HG03025 (cell line): Measurements from ENCODE around the gene TCF12.
"Not testable (repeated sequence)": the region's sequence is repeated elsewhere in the genome, so short reads cannot be mapped to it uniquely, and the experiment has no call there.

Experiments used
- ATAC-seq: cut with Tn5 transposase; IDR thresholded peaks from one replicate; pipeline ENCODE4 v1.9.1; 2021; ENCODE audit warnings: mild to moderate bottlenecking, moderate library complexity; ENCODE audit not compliant: unreplicated experiment, low FRiP score

TCF12 gene

DNA sequence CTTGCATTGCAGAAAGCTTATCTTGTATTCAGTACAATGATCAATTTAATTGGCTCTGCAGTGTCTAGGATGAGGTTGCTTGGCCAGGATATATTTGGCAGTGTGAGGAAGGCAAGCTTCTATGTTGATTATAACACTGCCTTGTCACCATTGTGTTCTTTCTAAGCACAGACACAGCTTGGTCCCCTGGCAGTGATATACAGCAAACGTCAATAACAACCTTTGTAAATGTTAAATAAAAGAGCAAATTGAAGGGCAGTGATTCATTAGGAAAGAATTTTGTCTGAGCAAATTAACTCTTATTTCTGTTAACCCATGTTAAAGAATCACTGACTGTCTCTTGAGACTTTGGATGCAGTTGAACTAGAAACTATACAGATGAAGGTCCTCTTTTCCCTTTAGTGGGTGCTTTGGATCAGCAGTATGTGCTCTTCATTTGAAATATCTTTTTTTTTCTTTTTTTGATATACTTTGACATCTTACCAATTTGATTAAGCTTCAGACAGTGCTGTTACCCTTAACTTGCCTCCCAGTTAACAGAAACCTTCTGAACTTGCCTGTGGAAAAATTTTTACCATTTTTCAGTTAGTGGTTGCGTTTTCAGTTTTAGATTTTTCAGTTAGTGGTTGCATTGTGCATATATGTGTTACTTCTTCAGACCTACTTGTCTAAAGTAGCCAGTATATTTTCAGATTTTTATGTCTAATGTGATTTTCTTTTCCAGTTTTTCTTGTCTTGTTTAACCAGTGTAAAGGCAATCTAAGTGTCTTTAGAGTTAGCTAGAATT is 199.8 kb downstream of the TCF12 start:
- ATAC-seq: no peak

GRCh38 chr15:57122080-57122840 is 203.8 kb downstream of the TCF12 start:
- ATAC-seq: no peak

GRCh38 chr15:57124036-57124435 is 205.6 kb downstream of the TCF12 start:
- ATAC-seq: no peak

DNA sequence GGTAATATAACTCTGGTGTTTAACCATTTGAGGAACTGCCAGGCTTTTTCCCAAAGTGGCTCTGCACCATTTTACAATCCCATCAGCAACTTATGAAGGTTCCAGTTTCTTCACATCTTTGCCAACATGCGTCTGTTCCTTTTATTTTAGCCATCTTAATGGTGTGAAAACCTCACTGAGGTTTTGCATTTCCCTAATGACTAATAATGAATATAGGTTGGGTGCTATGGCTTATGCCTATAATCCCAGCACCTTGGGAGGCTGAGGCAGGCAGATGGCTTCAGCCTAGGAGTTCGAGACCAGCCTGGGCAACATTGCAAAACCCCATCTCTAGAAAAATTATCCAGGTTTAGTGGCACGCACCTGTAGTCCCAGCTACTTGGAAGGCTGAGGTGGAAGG is 210.6 kb downstream of the TCF12 start:
- ATAC-seq: no peak

- no peak for ATAC-seq
Measured at GRCh38 chr15:57130956-57131355, 212.5 kb downstream of the TCF12 start.

DNA sequence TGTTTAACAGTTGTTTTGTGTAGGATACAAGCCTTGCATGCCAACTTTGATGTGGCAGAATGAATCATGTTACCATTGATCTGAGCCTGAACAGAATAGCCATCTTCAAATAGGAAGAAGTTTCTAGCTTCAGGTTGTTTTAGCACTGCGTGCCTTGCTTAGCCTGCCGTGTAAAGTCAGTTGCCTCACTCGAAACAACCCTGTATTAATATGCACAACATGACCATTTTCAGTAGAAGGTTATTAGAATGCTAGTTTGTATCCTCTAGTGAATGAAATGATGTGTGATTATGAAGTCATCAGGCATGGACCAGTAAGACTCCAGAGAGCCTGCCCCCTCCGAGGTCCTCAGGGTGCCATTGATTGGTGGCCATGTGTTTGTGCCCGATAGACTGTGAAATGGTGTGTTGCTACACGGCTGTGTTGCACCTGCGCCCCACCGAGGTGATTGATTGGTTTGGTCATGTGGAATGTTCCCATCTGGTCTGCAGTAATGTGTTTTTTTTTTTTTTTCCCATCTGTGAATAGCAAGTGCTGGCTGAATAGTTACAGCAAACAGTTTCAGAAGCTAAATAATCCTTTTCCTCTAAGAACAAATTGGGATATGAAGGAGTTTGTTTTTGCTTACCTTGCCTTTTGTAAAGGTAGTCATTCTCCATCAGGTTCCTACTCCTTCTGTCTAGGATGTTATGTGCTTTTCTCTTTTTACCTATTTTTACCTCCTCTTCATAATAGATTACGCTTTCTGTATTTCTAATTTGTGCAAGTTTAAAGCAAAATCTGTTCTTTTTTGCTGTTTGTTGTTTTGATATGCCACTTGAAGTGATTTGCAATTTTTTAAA is 214.9 kb downstream of the TCF12 start:
- no peak for ATAC-seq

DNA sequence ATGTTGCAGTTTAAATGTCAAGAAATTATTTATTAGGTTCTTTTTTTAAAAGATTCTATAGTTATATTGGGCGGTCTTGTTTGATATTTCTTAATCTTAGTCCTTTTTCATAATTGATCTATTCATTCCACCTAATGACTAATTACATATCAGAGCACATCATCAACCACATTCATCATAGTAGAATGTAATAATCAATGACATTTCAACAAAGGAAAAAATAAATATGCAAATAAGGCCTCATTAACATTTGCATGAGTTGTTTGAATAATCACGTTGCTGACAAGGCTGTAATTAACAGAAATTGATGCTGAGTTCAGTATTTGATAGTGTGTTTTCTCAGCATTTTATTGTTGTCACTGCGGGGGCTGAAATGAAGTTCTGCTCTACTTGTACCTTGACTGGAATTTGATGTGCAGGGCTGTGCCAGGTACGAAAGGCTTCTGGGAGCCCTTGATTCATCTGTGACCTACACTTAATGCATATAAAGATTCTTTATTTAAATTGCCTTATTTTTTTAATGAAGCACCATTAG is 215.7 kb downstream of the TCF12 start:
- no peak for ATAC-seq

DNA sequence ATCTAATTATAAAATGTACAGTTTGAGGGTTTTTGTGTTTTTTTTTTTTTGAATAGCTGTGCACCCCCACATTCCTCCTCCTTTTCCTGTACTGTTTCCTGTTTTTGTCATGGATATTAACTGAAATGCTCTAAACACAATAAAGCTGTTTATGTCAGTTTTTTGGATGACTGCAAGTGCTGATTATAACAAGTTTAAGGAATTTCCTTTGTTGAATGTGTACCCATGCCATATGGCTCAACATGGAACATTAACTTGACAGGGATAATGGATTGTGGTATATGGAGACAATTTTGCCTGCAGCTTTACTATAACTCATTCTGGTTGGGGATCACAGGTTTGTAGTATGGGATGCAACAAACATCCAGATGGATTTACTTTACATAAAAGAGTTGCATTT is 216.4 kb downstream of the TCF12 start:
- no peak for ATAC-seq

GRCh38 chr15:57135800-57136199 is 217.4 kb downstream of the TCF12 start:
- no peak for ATAC-seq

- ATAC-seq: no peak
Measured at GRCh38 chr15:57138349-57138788, 219.9 kb downstream of the TCF12 start.

GRCh38 chr15:57143511-57144078 is 225.2 kb downstream of the TCF12 start:
- no peak for ATAC-seq

DNA sequence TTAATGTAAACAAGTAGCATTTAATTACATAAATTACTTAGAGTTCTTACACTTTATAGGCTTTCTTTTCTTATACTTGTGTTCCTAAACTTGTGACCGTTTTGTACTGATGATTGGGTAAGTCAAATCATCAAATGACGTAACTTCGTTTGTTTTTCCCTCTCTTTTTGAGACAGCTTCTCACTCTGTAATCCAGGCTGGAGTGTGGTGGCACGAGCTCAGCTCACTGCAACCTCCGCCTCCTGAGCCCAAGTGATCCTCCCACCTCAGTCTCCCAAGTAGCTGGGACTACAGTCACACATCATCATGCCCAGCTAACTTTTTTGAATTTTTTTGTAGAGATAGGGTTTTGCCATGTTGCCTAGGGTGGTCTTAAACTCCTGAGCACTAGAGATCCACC is 226.0 kb downstream of the TCF12 start:
- no peak for ATAC-seq

DNA sequence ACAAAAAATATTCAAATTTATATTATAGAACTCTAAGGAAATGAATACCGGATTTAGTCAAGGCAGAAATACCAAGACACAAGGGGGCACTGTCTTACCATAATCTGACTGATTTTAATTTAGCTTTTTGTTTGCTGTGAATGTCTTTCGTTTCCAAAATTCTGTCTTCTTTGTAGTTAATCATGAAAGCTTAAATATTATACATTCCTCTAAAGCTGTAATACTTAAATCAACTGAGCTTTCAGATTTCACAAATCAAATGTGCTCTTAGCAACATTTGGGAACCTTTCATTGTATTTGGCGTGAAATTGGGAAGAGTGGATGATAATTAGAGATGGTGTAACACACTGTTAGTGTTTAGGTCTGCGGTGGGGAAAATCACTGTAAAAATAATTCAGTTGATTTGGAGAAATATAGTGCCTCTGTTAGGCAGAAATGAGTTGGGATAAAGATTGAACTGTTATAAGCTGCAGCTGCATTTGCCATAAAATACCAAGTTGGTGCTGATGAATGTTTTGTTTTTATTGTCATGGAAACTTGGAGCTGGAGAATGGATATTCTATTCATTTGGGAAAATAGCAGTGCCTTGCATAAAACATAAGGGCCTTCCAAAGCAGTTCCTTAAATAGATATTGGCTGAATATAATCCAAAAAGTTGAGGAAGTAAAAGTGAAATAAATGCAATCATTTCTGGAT is 228.2 kb downstream of the TCF12 start:
- no peak for ATAC-seq

- no peak for ATAC-seq
Measured at GRCh38 chr15:57147621-57148020, 229.2 kb downstream of the TCF12 start.

DNA sequence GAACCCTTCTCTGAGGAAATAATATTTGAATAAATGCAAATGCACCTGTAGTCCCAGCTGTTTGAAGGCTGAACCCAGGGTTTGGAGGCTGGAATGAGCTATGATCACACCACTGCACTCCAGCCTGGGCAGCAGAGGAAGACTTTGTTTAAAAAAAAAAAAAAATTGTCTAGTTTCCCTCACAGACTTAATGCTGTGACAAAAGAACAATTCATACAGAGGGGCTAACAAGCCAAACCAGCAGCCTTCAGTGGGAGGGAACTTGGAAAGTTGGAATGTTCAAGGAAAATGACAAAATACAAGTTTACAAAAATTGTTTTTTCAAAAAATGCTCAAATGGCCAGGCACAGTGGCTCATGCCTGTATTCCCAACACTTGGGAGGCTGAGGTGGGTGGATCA is 229.8 kb downstream of the TCF12 start:
- ATAC-seq: no peak

GRCh38 chr15:57149196-57149595 is 230.8 kb downstream of the TCF12 start:
- ATAC-seq: no peak

- ATAC-seq: no peak
Measured at GRCh38 chr15:57150066-57150865, 231.8 kb downstream of the TCF12 start.

- not testable (repeated sequence) for ATAC-seq
Measured at GRCh38 chr15:57150866-57151203, 232.4 kb downstream of the TCF12 start.

GRCh38 chr15:57152133-57152532 is 233.7 kb downstream of the TCF12 start:
- no peak for ATAC-seq
